Loucy (cell line): ENCODE data around the gene NOTCH2.

Experiments used
- H2AFZ ChIP-seq: fragments of 200-600 bp; sonication (generic); 2 replicates; pipeline ENCODE4 v1.6.0; 2016; ENCODE audit warnings: antibody characterized with exemption, mild to moderate bottlenecking, low read length, moderate library complexity
- H3F3A ChIP-seq: fragments of 200-600 bp; 2 replicates; pipeline ENCODE4 v1.6.0; 2016; ENCODE audit warnings: antibody characterized with exemption, low read depth, mild to moderate bottlenecking
- H3K27me3 ChIP-seq: fragments of 200-600 bp; sonication (generic); 2 replicates; pipeline ENCODE4 v1.6.1; 2014; ENCODE audit warnings: low read length, mild to moderate bottlenecking; ENCODE audit not compliant: insufficient read depth, poor library complexity, severe bottlenecking
- H3K36me3 ChIP-seq: fragments of 200-600 bp; sonication (generic); 2 replicates; pipeline ENCODE4 v1.6.1; 2016; ENCODE audit warnings: low read length; ENCODE audit not compliant: insufficient read depth
- H3K4me1 ChIP-seq: fragments of 200-600 bp; sonication (generic); 2 replicates; pipeline ENCODE4 v1.5.1; 2014; ENCODE audit warnings: low read length, mild to moderate bottlenecking; ENCODE audit not compliant: insufficient read depth, poor library complexity, severe bottlenecking
- H3K4me2 ChIP-seq: fragments of 200-600 bp; sonication (generic); 2 replicates; pipeline ENCODE4 v1.6.0; 2014; ENCODE audit warnings: antibody characterized with exemption, low read length, low read depth, mild to moderate bottlenecking; ENCODE audit not compliant: poor library complexity, severe bottlenecking
- H3K4me3 ChIP-seq: fragments of 200-600 bp; sonication (generic); 2 replicates; pipeline ENCODE4 v1.5.1; 2014; ENCODE audit warnings: low read length, mild to moderate bottlenecking, mixed read lengths; ENCODE audit not compliant: poor library complexity, severe bottlenecking
- H3K79me2 ChIP-seq: fragments of 200-600 bp; sonication (generic); 2 replicates; pipeline ENCODE4 v1.6.1; 2014; ENCODE audit warnings: low read length; ENCODE audit not compliant: insufficient read depth
- H3K9ac ChIP-seq: fragments of 200-600 bp; sonication (generic); 2 replicates; pipeline ENCODE4 v1.6.0; 2014; ENCODE audit warnings: mild to moderate bottlenecking, low read depth, low read length, moderate library complexity; ENCODE audit not compliant: poor library complexity, severe bottlenecking
- H3K9me2 ChIP-seq: fragments of 200-600 bp; sonication (generic); replicated peaks from 2 replicates; pipeline ENCODE4 v1.6.1; 2016; ENCODE audit warnings: low read depth, low read length, mixed read lengths
- H3K9me3 ChIP-seq: fragments of 200-600 bp; sonication (generic); 2 replicates; pipeline ENCODE4 v1.6.1; 2014; ENCODE audit warnings: mild to moderate bottlenecking, antibody characterized with exemption, low read length, low read depth; ENCODE audit not compliant: insufficient read depth
- H4K20me1 ChIP-seq: fragments of 200-600 bp; sonication (generic); 2 replicates; pipeline ENCODE4 v1.6.0; 2014; ENCODE audit warnings: antibody characterized with exemption, low read length, mild to moderate bottlenecking; ENCODE audit not compliant: insufficient read depth, poor library complexity, severe bottlenecking
- EZH2phosphoT487 ChIP-seq: fragments of 200-600 bp; IDR thresholded peaks from 2 replicates; pipeline ENCODE4 v1.6.1; 2018; ENCODE audit warnings: antibody characterized with exemption, mild to moderate bottlenecking, moderate library complexity, borderline replicate concordance
- TF ChIP-seq, protein P1 (sequence below): fragments of 200-600 bp; sonication (generic); conservative IDR thresholded peaks from 2 replicates; pipeline ENCODE4 v1.5.1; 2014; ENCODE audit warnings: mild to moderate bottlenecking, antibody characterized with exemption, low read length

The NOTCH2 gene

DNA sequence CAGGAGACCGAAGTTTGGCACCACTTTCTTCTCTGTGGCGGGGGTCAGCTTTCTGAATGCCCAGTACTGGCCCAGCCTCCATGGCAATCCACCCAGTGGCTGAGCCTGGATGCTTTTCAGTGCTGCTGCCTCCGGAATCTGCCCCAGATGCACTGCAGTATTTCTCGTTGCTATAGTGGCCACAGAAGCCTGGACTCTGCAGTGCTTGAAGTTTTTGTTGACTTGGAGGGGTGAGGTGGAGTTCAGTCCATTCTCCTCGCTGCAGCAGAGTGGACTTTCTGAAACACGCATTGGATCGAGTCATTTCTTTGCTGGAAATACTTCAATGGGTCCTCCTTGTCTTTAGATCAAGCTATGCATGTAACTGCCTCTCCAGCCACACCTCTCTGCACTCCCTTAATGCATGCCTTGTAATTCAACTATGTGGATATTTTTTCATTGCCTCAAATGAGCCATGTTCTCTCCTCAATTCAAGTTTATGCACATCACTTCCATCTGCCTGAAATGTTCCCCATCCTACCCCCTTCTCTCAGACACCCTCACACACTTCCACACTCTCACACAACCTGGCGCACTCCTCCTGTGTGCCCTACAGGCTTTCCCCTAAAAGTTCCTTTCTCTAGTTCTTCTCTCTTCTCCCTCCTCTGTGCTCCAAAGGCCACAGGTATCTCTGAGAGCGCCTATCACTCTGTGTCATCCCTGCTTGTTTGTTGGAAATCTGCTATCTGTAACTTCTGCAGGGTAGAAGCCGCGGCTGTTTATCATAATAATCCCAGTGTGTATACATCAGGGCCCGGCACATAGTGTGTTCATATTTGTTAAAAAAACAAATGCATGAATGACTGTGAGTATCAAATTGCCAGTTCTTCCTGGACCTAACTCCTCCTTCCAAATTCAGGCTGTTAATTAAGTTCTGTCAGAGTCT lies 189.7 kb downstream of the NOTCH2 start:
- Histone ChIP-seq H3K9ac (no peak overlapping the region), H3K9me3 (no peaks in the 10 kb centered on the region), H3K4me1 (no peaks in the 10 kb centered on the region), H3K79me2 (no peaks in the 10 kb centered on the region), H3K27me3 (no peaks in the 10 kb centered on the region), H3K36me3 (no peaks in the 10 kb centered on the region), H4K20me1 (no peaks in the 10 kb centered on the region), H3K9me2 (no peaks in the 10 kb centered on the region), H2AFZ (no peak overlapping the region), H3F3A (no peaks in the 10 kb centered on the region), H3K4me2 (no peak overlapping the region), H3K4me3 (no peak overlapping the region)
- no peak for TF ChIP-seq EZH2phosphoT487
- TF ChIP-seq, protein P1, sequence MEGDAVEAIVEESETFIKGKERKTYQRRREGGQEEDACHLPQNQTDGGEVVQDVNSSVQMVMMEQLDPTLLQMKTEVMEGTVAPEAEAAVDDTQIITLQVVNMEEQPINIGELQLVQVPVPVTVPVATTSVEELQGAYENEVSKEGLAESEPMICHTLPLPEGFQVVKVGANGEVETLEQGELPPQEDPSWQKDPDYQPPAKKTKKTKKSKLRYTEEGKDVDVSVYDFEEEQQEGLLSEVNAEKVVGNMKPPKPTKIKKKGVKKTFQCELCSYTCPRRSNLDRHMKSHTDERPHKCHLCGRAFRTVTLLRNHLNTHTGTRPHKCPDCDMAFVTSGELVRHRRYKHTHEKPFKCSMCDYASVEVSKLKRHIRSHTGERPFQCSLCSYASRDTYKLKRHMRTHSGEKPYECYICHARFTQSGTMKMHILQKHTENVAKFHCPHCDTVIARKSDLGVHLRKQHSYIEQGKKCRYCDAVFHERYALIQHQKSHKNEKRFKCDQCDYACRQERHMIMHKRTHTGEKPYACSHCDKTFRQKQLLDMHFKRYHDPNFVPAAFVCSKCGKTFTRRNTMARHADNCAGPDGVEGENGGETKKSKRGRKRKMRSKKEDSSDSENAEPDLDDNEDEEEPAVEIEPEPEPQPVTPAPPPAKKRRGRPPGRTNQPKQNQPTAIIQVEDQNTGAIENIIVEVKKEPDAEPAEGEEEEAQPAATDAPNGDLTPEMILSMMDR: no peak

DNA sequence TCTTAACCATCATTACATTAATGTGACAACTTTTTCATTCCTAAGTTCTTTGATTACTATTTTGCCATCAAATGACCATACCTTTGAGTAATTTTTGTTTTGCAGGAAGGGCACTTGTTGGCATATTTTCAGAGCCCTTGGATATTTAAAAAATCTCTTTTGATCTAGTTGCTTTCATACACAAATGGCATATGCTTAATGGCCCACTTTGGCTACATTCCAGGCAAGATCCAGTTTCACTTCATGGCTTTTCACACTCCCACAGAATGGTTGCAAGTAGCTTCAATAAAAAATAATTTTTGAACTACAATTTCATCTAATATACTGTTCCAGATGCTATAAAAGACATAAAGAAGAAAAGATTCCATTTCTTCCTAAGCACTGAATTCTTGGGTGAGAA lies 191.3 kb downstream of the NOTCH2 start:
- no peak overlapping the region for H3K4me3 ChIP-seq
- no peaks in the 10 kb centered on the region for H3K36me3 ChIP-seq
- no peaks in the 10 kb centered on the region for H3K79me2 ChIP-seq
- H3F3A ChIP-seq: no peaks in the 10 kb centered on the region
- H4K20me1 ChIP-seq: no peaks in the 10 kb centered on the region
- H3K9me2 ChIP-seq: no peaks in the 10 kb centered on the region
- H2AFZ ChIP-seq: no peak overlapping the region
- no peak for TF ChIP-seq EZH2phosphoT487
- TF ChIP-seq, protein P1: no peak
- H3K4me2 ChIP-seq: no peak overlapping the region
- H3K9me3 ChIP-seq: no peaks in the 10 kb centered on the region
- no peak overlapping the region for H3K9ac ChIP-seq
- H3K4me1 ChIP-seq: no peaks in the 10 kb centered on the region
- H3K27me3 ChIP-seq: no peaks in the 10 kb centered on the region

DNA sequence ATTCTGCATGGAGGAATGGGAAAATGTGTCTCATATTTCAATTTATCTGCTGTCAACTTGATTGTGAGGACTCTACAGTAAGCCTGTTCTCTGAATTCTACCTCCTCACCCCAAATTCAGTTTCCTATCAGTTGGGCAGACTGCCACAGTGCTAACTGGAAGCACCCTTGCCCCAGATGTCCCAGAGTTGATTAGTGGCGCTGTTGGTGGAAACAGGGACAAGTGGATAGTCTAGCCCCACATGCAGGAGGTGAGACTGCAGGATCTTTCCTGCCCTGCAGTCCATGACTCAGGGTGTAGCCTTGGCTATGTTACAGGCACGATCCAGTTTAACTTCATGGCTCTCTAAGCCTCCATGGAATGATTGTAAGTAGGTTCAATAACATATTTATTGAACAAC lies 195.3 kb downstream of the NOTCH2 start:
- no peak overlapping the region for H3K9ac ChIP-seq
- H3K9me2 ChIP-seq: no peaks in the 10 kb centered on the region
- H3K4me3 ChIP-seq: no peak overlapping the region
- H3K27me3 ChIP-seq: no peaks in the 10 kb centered on the region
- no peak overlapping the region for H3K4me2 ChIP-seq
- no peaks in the 10 kb centered on the region for H3K9me3 ChIP-seq
- no peak overlapping the region for H2AFZ ChIP-seq
- H3K79me2 ChIP-seq: no peaks in the 10 kb centered on the region
- no peaks in the 10 kb centered on the region for H3K36me3 ChIP-seq
- no peaks in the 10 kb centered on the region for H4K20me1 ChIP-seq
- H3K4me1 ChIP-seq: peaks cover 4% of the 10 kb centered on the region
- TF ChIP-seq, protein P1: no peak
- H3F3A ChIP-seq: no peaks in the 10 kb centered on the region
